Stomach (tissue), 4 donors: ENCODE data around the gene THBD.

Experiments
- CTCF ChIP-seq, 7 experiments: fragments of 450-650 bp in 4 of 7; fragments of 200-600 bp in 3 of 7; sonication (generic) in 3 of 7; IDR thresholded peaks; one replicate each; pipeline ENCODE4 v1.5.1; 2016 to 2019; ENCODE audit warnings: antibody characterized with exemption in 7 of 7, control low read depth in 2 of 7, mild to moderate bottlenecking in 1 of 7
- EP300 ChIP-seq: sonication (generic); formaldehyde crosslinking; IDR thresholded peaks from one replicate; pipeline ENCODE4 v1.6.1; 2017; ENCODE audit warnings: antibody characterized with exemption
- POLR2A ChIP-seq, 4 donors: fragments of 450-650 bp; IDR thresholded peaks; one replicate each; pipeline ENCODE4 v1.6.1; 2016; ENCODE audit warnings: antibody characterized with exemption in 4 of 4, control low read depth in 2 of 4, mild to moderate bottlenecking in 1 of 4, moderate library complexity in 1 of 4
- POLR2AphosphoS5 ChIP-seq, 3 donors: sonication (generic); formaldehyde crosslinking; IDR thresholded peaks; one replicate each; pipeline ENCODE4 v1.6.1; 2016; ENCODE audit warnings: antibody characterized with exemption in 3 of 3

DNA sequence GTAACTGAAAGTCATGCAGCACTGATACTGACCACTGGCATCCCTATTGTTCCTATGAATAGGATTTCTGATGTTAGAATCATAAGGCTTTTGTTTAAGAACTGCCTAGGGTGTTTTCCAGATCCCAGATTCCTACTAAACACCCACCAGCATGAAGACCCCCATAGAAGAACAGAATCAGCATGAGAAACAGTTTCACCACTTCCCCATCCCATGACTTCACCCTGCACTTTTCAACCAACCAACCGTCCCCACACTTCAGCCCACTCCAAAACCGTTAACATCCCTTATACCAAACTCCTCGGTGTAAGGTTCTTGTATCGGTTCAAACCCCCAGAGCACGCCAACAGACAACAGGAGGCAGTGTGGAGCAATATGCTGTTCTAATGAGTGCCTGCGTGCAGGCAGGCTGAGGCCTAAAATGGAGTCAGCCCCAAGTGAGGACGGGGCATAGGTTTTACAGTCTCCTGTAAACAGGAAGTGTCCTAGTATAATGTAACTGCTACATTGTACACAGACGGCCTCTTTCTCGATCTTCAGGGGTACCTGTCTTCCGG, 25.8 kb downstream of the THBD start:
- TF ChIP-seq EP300 (no peak), POLR2A (IDR thresholded peaks at IDR 0.05) (no peak), CTCF (IDR thresholded peaks at IDR 0.05) (no peak), POLR2AphosphoS5 (IDR thresholded peaks at IDR 0.05) (no peak)
